ELR (cell line): ENCODE results near the gene SLC27A1.
A peak's percentile ranks its signal among the peaks of the same experiment; 100 is the strongest.
"Not testable (repeated sequence)": the region's sequence is repeated elsewhere in the genome, so short reads cannot be mapped to it uniquely, and the experiment has no call there.

Experiments
- DNase-seq: peaks from one replicate; pipeline ENCODE4 v3.0.0-alpha.2; 2015; ENCODE audit warnings: low read depth

The SLC27A1 gene

GRCh38 chr19:17511724-17512573 is 41.6 kb downstream of the SLC27A1 start:
- peak; percentile 86 for DNase-seq

- peak; percentile 16 for DNase-seq
Observed at GRCh38 chr19:17512574-17512939, 42.2 kb downstream of the SLC27A1 start.

- no peak for DNase-seq
Observed at GRCh38 chr19:17515408-17516149, 45.3 kb downstream of the SLC27A1 start.

GRCh38 chr19:17517898-17518297 is 47.6 kb downstream of the SLC27A1 start:
- no peak for DNase-seq

- not testable (repeated sequence) for DNase-seq
Observed at GRCh38 chr19:17518654-17519053, 48.3 kb downstream of the SLC27A1 start.

- no peak for DNase-seq
Observed at GRCh38 chr19:17519967-17520366, 49.6 kb downstream of the SLC27A1 start.

GRCh38 chr19:17520865-17521264 is 50.5 kb downstream of the SLC27A1 start:
- DNase-seq = no peak

GRCh38 chr19:17522988-17523872 is 52.9 kb downstream of the SLC27A1 start:
- DNase-seq = no peak

- DNase-seq = no peak
Observed at GRCh38 chr19:17524651-17525050, 54.3 kb downstream of the SLC27A1 start.

GRCh38 chr19:17525141-17525540 is 54.8 kb downstream of the SLC27A1 start:
- DNase-seq = no peak

GRCh38 chr19:17526922-17527321 is 56.6 kb downstream of the SLC27A1 start:
- no peak for DNase-seq

GRCh38 chr19:17527326-17527725 is 57.0 kb downstream of the SLC27A1 start:
- no peak for DNase-seq

GRCh38 chr19:17528610-17529009 is 58.3 kb downstream of the SLC27A1 start:
- DNase-seq = no peak

GRCh38 chr19:17529239-17530158 is 59.2 kb downstream of the SLC27A1 start:
- DNase-seq = no peak

- no peak for DNase-seq
Observed at GRCh38 chr19:17530586-17530985, 60.3 kb downstream of the SLC27A1 start.

- DNase-seq = no peak
Observed at GRCh38 chr19:17532116-17532515, 61.8 kb downstream of the SLC27A1 start.

- no peak for DNase-seq
Observed at GRCh38 chr19:17532557-17532956, 62.2 kb downstream of the SLC27A1 start.

GRCh38 chr19:17534767-17535166 is 64.4 kb downstream of the SLC27A1 start:
- DNase-seq = no peak

GRCh38 chr19:17536955-17537354 is 66.6 kb downstream of the SLC27A1 start:
- no peak for DNase-seq

GRCh38 chr19:17538684-17539237 is 68.4 kb downstream of the SLC27A1 start:
- DNase-seq = peak; percentile 33
